HepG2 (cell line): ENCODE measurements around the gene TACC3. TPM values are rescaled to one million over a fixed set of nuclear protein-coding genes. Genes with fewer than 3 reads are reported as not detected.

Experiments used
- ATAC-seq: fragments of 200-7000 bp; cut with Tn5 transposase; 3 replicates; pipeline ENCODE4 v1.9.1; 2020; ENCODE audit warnings: mild to moderate bottlenecking, moderate library complexity
- BruUV-seq: library from RNA; stranded (reverse); fragments of 400-500 nt; replicated peaks from 2 replicates; lab custom pipeline; 2021; lab: Mats Ljungman, UMichigan
- CTCF ChIA-PET: fragments of 300-600 bp; formaldehyde crosslinking; extraction: SDS; loops from one replicate; lab custom pipeline; 2021; ENCODE audit warnings: low total read pairs, inconsistent platforms, low intra/inter-chr PET ratio; lab: Yijun Ruan, JAX
- POLR2A ChIA-PET: fragments of 350-600 bp; sonication (Branson Sonifier 250); formaldehyde crosslinking; loops from one replicate; lab custom pipeline; 2020; ENCODE audit warnings: antibody characterized with exemption, inconsistent platforms; lab: Yijun Ruan, JAX
- DNase-seq: peaks from one replicate; pipeline ENCODE4 v3.0.0-alpha.2; 2015; ENCODE audit warnings: low spot score
- FAIRE-seq: peaks from 3 replicates; lab custom pipeline; 2011; peaks lifted over from hg19 to GRCh38; lab: Jason Lieb, UNC
- H2AFZ ChIP-seq: one replicate; pipeline ENCODE4 v1.6.1; 2011; ENCODE audit warnings: low read length, inconsistent platforms
- H3K27ac ChIP-seq: fragments of 300-600 bp; 3 replicates; pipeline ENCODE4 v1.8.0; 2011; ENCODE audit warnings: mixed run types, mild to moderate bottlenecking, mixed read lengths, low read length, inconsistent platforms; ENCODE audit not compliant: insufficient read depth; ENCODE audit errors: extremely low read length
- H3K27me3 ChIP-seq, 2 experiments: fragments of 200-600 bp in 1 of 2; 2 replicates in 1 of 2; 3 replicates in 1 of 2; pipeline versions ENCODE4 v1.6.0 to v1.8.0; 2011; ENCODE audit warnings: low read length in 2 of 2, mild to moderate bottlenecking in 2 of 2, moderate library complexity in 2 of 2, inconsistent platforms in 1 of 2; ENCODE audit not compliant: insufficient read depth in 2 of 2, control insufficient read depth in 1 of 2
- H3K36me3 ChIP-seq, 2 experiments: fragments of 200-600 bp in 1 of 2; replicated peaks in 1 of 2; 2 replicates in 1 of 2; 3 replicates in 1 of 2; pipeline versions ENCODE4 v1.5.1 to v1.8.0; 2011; ENCODE audit warnings: low read length in 2 of 2, inconsistent platforms in 1 of 2; ENCODE audit not compliant: insufficient read depth in 2 of 2, control insufficient read depth in 1 of 2
- H3K4me1 ChIP-seq: 2 replicates; pipeline ENCODE4 v1.5.1; 2012; ENCODE audit warnings: low read length, inconsistent platforms; ENCODE audit not compliant: insufficient read depth
- H3K4me2 ChIP-seq: 2 replicates; pipeline ENCODE4 v1.6.0; 2011; ENCODE audit warnings: low read depth, low read length, inconsistent platforms
- H3K4me3 ChIP-seq, 3 experiments: fragments of 200-600 bp in 1 of 3; sonication (generic), shearing (Covaris generic) in 1 of 3; replicated peaks in 1 of 3; 2 replicates each; pipeline ENCODE4 v1.5.1; 2011 to 2016; ENCODE audit warnings: low read length in 3 of 3, inconsistent platforms in 2 of 3, low read depth in 2 of 3, mild to moderate bottlenecking in 2 of 3, control low read depth in 1 of 3, mixed read lengths in 1 of 3; ENCODE audit not compliant: insufficient read depth in 1 of 3
- H3K79me2 ChIP-seq: one replicate; pipeline ENCODE4 v1.6.1; 2011; ENCODE audit warnings: low read length, inconsistent platforms; ENCODE audit not compliant: insufficient read depth
- H3K9ac ChIP-seq: 2 replicates; pipeline ENCODE4 v1.6.0; 2011; ENCODE audit warnings: mild to moderate bottlenecking, low read depth, low read length, inconsistent platforms; ENCODE audit not compliant: insufficient read depth
- H3K9me3 ChIP-seq: 2 replicates; pipeline ENCODE4 v1.5.1; 2012; ENCODE audit warnings: mild to moderate bottlenecking, low read length
- H4K20me1 ChIP-seq: 2 replicates; pipeline ENCODE4 v1.6.0; 2011; ENCODE audit warnings: inconsistent platforms, mild to moderate bottlenecking, low read length, moderate library complexity; ENCODE audit not compliant: insufficient read depth
- AHR ChIP-seq: IDR thresholded peaks from 2 replicates; pipeline ENCODE4 v1.6.1; 2018; ENCODE audit warnings: missing genetic modification reagents, missing compliant biosample characterization
- CAMTA2 ChIP-seq: sonication (generic); formaldehyde crosslinking; IDR thresholded peaks from 2 replicates; pipeline ENCODE4 v1.4.0; 2020; ENCODE audit warnings: mild to moderate bottlenecking, missing genetic modification reagents, borderline replicate concordance
- CBX5 ChIP-seq: sonication (generic); formaldehyde crosslinking; IDR thresholded peaks from 2 replicates; pipeline ENCODE4 v1.4.0; 2020; ENCODE audit warnings: missing genetic modification reagents, borderline replicate concordance
- CEBPB ChIP-seq: IDR thresholded peaks from 2 replicates; pipeline ENCODE4 v1.6.1; 2011; ENCODE audit warnings: low read depth, low read length, improper control_type of control experiment, borderline replicate concordance
- CREB3 ChIP-seq: sonication (generic); formaldehyde crosslinking; IDR thresholded peaks from 2 replicates; pipeline ENCODE4 v1.5.0; 2020; ENCODE audit warnings: missing genetic modification reagents
- CSRNP1 ChIP-seq: sonication (generic); formaldehyde crosslinking; IDR thresholded peaks from 2 replicates; pipeline ENCODE4 v1.8.1; 2023; ENCODE audit warnings: mild to moderate bottlenecking, missing genetic modification reagents
- GLMP ChIP-seq: sonication (generic); formaldehyde crosslinking; IDR thresholded peaks from 2 replicates; pipeline ENCODE4 v1.9.0; 2021; ENCODE audit warnings: missing genetic modification reagents, mild to moderate bottlenecking, borderline replicate concordance
- MATR3 ChIP-seq: sonication (generic); formaldehyde crosslinking; IDR thresholded peaks from 2 replicates; pipeline ENCODE4 v1.4.0; 2020; ENCODE audit warnings: missing genetic modification reagents
- NFIC ChIP-seq: IDR thresholded peaks from 2 replicates; pipeline ENCODE4 v1.6.1; 2012; ENCODE audit warnings: mild to moderate bottlenecking, low read length, inconsistent platforms
- PHF5A ChIP-seq: IDR thresholded peaks from one replicate; pipeline ENCODE4 v1.6.1; 2018; ENCODE audit warnings: low read depth, missing genetic modification reagents; ENCODE audit not compliant: unreplicated experiment
- RAD21 ChIP-seq: fragments of 450-650 bp; formaldehyde crosslinking; IDR thresholded peaks from 2 replicates; pipeline ENCODE4 v1.5.0; 2020; ENCODE audit warnings: mild to moderate bottlenecking
- SMAD9 ChIP-seq: sonication (generic); formaldehyde crosslinking; IDR thresholded peaks from 2 replicates; pipeline ENCODE4 v1.5.1; 2020; ENCODE audit warnings: mild to moderate bottlenecking, missing genetic modification reagents
- SMC3 ChIP-seq: IDR thresholded peaks from 2 replicates; pipeline ENCODE4 v1.6.1; 2011; ENCODE audit warnings: low read length, improper control_type of control experiment
- TFDP1 ChIP-seq: IDR thresholded peaks from 2 replicates; pipeline ENCODE4 v1.6.1; 2016; ENCODE audit warnings: missing compliant biosample characterization, missing genetic modification reagents, borderline replicate concordance
- ZBTB33 ChIP-seq: sonication (generic); formaldehyde crosslinking; IDR thresholded peaks from 2 replicates; pipeline ENCODE4 v1.4.0; 2020; ENCODE audit warnings: missing genetic modification reagents
- ZNF7 ChIP-seq: IDR thresholded peaks from 2 replicates; pipeline ENCODE4 v1.6.1; 2016; ENCODE audit warnings: missing biosample characterization, missing genetic modification reagents
- WGBS: methylation state at CpG from one replicate; pipeline ENCODE4 v1.1.6; 2017; ENCODE audit warnings: low lambda C conversion rate; 5-methylcytosine and 5-hydroxymethylcytosine counted together
- in situ Hi-C: cut with HindIII; loops from 2 replicates; pipeline ENCODE4 v1.10.0; 2017; ENCODE audit warnings: low pct_unique_long_range_greater_than_20kb; ENCODE audit not compliant: extremely low pct_ligation_motif_present
- intact Hi-C: fragments of 100-400 bp; cut with micrococcal nuclease; formaldehyde crosslinking; loops from one replicate; pipeline ENCODE4 v1.10.0; 2022; ENCODE audit not compliant: unreplicated experiment
- polyA plus RNA-seq, 8 experiments: library from polyadenylated mRNA; depleted of rRNA in 3 of 8; stranded (reverse) in 7 of 8; unstranded in 1 of 8; fragments of >200 nt; fragmentation: Illumina TruSeq in 4 of 8; extraction: Trizol in 4 of 8; gene quantifications; 2 replicates each; pipeline versions ENCODE4 v1.2.1 to v1.2.3, GENCODE V29; 2011 to 2016; ENCODE audit warnings: low read depth in 4 of 8, missing spikeins in 1 of 8, mixed read lengths in 1 of 8; ENCODE audit not compliant: insufficient read depth in 1 of 8
- total RNA-seq, 5 experiments: library from RNA; depleted of rRNA; stranded (reverse); fragments of >200 nt; fragmentation: Illumina TruSeq; extraction: Trizol; gene quantifications; 2 replicates each; pipeline ENCODE4 v1.2.3, GENCODE V29; 2016; ENCODE audit warnings: low read depth in 1 of 5

TACC3 gene
- total and polyA plus RNA-seq, 2 of the 13 experiments (the other 11 are each of a cell fraction or from before 2014, with no cell fraction given), result 20.3 to 21.2 TPM

- Histone ChIP-seq H3K9me3 (no peaks in the 10 kb centered on the region), H3K27ac (no peak overlapping the region), H3K9ac (no peak overlapping the region), H3K4me3 (no peak overlapping the region), H3K4me2 (no peak overlapping the region), H3K4me1 (no peaks in the 10 kb centered on the region), H3K79me2 (no peaks in the 10 kb centered on the region), H4K20me1 (peaks cover 2% of the 10 kb centered on the region; the same call in 1 of the 2 replicates), H2AFZ (no peak overlapping the region), H3K36me3 (peaks cover 23 to 63% of the 10 kb centered on the region in 2 experiments), H3K27me3 (no peaks in the 10 kb centered on the region)
- in situ Hi-C loops, result loop anchor here (5.0 kb wide), 1 partner anchor 34 kb away; no protein-coding TSS in a partner anchor
- ATAC-seq (peak; percentile 94), FAIRE-seq (peak; percentile 84), DNase-seq (peak; percentile 75)
- intact Hi-C loops, result loop anchor here (1.0 kb wide), 1 partner anchor 33 kb away; no protein-coding TSS in a partner anchor
- ChIA-PET CTCF (interaction anchor here (1.0 to 2.5 kb wide), 5 partner anchors 18 to 117 kb away, joined by 3 to 40 read pairs (median 3); no protein-coding TSS in a partner anchor), POLR2A (interaction anchor here (0.9 to 1.5 kb wide), 6 partner anchors 16 to 121 kb away, joined by 3 to 9 read pairs (median 3); partner anchors contain the start of genes SLBP, TACC3 and TMEM129)
- BruUV-seq, result TSS peak; percentile 53
- 60% methylated on average over 6 of the region's 7 CpGs for WGBS
- TF ChIP-seq CREB3 (CRISPR knock-in tag), result no peak
- no peak for TF ChIP-seq CSRNP1
- peak; percentile 66 for TF ChIP-seq ZBTB33 (CRISPR knock-in tag)
- no peak for TF ChIP-seq NFIC
- TF ChIP-seq AHR, result 0 out of 2 replicates have a peak, but pooled peaks have one; percentile 29
- TF ChIP-seq TFDP1 (CRISPR knock-in tag), result 0 out of 2 replicates have a peak, but pooled peaks have one; percentile 23
- TF ChIP-seq CAMTA2 (CRISPR knock-in tag), result 0 out of 2 replicates have a peak, but pooled peaks have one; percentile 29
- no peak for TF ChIP-seq MATR3 (CRISPR knock-in tag)
- TF ChIP-seq CBX5 (CRISPR knock-in tag), result peak; percentile 61; the same call in 1 of the 2 replicates
- TF ChIP-seq GLMP (CRISPR knock-in tag), result no peak
- TF ChIP-seq ZNF7 (CRISPR knock-in tag), result peak; percentile 100
- TF ChIP-seq SMAD9 (CRISPR knock-in tag), result no peak
- TF ChIP-seq RAD21, result peak; percentile 78
- peak; percentile 91 for TF ChIP-seq SMC3
- TF ChIP-seq CEBPB, result peak; percentile 94
- TF ChIP-seq PHF5A (CRISPR knock-in tag), result no peak
Measured at GRCh38 chr4:1693131-1693896, 28.0 kb upstream of the TACC3 start.
